ENCODE measurements around the gene POU2F2.

Gene POU2F2

DNA sequence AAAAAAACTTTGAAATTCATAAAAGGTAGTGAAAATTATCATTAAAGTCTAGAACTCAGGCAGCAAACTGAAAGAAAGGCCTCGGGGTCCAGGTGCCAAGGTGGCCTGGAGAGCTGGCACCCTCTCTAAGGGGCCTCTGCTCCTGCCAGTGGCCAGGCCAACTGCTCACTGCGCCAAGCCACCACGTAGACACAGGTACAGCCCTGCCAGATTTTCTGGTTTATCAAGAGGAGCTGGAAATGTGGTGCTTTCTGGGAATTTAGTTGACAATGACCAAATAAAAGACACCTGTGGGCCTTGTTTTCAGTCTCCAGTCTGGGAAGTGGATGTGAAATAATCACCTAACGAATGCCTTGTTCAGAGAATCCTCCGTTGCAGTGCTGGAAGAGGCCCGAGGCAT is 33.5 kb downstream of the POU2F2 start:
- DNase-seq = no peak

DNA sequence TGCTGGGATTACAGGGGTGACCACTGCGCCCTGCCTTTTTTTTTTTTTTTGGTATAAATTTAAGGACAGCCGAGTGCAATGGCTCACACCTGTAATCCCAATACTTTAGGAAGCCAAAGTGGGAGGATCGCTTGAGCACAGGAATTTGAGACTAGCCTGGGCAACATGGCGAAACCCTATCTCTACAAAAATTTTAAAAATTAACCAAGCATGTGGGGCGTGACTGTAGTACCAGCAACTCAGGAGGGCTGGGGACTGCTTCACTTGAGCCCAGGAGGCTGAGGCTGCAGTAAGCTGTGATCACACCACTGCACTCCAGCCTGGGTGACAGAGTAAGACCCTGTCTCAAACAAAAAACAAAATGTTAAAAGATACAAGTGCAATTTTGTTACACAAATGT is 34.8 kb downstream of the POU2F2 start:
- DNase-seq = no peak

DNA sequence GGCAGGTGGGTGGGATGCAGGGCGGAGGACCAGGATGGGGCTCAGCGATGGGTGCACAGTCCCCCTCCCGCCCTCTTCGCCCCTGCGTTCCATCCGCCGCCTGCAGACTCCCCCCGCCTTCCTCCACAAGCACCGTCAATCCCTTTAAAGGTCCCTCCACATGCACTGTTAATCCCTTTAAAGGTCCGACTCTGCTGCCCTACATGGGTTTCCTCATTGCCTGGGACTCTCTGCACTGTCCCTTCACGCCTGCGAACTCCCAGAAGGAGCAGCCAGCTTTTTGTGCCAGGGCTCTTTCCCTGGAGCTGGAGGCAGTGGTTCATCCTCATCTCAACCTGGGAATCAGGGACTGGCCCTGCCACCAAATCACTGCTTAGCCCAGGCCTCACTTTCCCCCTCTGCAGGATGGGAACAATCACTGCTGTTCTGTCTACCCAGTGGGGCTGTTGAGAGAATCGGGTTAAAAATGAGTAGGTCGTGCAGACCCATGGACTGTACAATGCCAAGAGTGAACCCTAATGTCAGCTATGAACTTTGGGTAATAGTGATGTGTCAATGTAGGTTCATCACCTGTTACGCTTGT is 35.9 kb downstream of the POU2F2 start:
- no peak for DNase-seq

DNA sequence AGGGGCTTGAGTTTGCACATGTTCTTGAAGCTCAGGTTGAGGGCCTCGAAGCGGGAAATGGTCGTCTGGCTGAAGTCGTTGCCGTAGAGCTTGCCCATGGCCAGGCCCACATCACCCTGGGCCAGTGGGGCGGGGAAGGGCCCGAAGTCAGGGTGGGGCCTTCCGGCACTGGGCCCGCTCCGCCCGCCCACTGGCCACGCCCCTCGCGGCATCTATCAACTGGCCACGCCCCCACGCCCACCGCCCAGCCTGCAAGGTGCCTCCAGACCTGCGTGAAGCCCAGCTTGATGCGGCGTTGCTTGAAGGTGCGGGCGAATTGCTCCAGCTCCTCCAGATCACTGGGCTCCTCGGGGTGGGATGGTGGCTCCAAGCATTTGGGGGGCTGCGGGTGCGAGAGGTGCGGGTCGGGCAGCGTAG is 36.4 kb downstream of the POU2F2 start:
- no peak for DNase-seq

DNA sequence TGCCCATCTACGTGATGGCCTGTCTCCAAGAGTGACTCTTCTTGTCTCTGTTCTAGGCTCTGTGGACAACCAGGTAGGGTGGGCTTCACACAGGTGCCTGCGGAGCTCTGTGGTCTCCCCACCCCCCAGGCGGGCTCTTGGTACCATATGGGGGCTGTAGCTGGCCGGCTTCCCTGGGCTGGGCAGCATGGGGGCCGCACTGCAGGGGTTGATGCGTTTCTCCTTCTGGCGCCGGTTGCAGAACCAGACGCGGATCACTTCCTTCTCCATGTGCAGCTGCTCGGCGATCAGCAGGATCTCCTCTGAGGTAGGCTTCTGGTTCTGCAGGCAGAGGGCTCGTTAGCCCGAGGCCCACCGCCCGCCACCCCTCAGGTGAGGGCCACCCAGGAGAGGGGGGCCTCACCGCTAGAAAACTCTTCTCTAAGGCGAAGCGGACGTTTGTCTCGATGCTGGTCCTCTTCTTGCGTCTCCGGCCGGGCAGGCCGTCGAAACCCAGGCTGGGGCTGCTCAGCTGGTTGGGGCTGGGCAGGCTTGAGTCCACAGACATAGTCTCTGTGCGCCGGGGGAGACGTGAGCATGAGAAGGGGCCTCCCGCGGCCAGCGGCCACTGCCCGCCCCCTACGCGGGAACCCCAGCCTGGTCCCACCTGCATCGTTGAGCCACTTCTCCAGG is 37.0 kb downstream of the POU2F2 start:
- no peak for DNase-seq

DNA sequence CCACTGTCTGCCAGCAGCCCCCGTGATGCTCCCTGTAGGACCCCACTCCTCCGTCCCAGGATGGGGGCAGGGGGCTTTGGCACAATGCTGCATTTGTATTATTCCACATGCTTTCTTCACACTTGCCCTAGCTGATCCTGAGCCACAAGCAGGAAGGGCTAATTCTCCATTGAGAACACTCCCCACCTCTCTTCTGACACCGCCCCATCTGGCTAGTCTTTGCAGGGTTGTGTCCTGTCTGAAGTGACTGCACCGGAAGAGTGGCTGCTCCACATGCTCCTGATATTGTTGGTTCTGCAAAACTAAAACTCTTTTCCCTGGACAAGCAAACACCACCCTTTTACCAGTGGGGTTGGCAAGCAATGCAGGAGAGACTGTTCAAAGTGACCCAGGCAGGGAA is 38.3 kb downstream of the POU2F2 start:
- DNase-seq = no peak

DNA sequence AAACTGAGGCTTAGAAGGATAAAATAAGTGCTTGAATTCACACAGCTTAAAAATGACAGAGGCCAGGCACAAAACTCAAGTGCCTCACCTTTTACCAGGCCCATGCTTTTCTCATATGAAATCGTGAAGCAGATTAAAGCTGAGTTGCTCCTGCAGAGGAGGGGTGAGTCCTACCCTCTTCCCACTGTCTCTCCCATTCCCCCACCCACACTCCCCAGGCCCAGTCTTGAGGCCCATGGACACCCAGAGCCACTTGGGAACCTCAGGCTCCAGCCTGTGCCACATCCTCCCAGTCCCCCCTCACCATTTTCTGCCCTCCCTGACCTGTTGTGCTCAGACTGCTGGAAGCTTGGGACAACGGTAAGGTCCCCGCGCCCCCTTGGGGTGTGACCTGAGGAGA is 38.7 kb downstream of the POU2F2 start:
- DNase-seq = no peak

DNA sequence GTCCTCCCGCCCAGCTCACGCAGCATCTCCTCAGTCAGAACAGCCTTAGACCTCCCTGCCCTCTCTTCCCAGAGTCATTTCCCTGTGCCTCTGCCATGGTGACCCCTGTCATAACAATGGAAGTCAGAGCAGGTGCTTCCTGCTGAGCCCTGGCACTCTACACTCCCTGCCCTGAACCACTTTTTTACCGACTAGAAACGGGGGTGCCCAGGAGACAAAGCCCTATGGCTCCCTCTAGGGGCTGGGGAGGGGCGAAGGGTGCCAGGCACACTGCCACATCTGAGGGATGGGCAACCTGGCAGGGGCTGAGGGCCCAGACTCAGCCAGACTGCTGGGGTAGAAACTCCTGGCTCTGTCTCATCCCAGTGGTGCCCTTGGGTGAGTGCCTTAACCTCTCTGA is 39.9 kb downstream of the POU2F2 start:
- no peak for DNase-seq

DNA sequence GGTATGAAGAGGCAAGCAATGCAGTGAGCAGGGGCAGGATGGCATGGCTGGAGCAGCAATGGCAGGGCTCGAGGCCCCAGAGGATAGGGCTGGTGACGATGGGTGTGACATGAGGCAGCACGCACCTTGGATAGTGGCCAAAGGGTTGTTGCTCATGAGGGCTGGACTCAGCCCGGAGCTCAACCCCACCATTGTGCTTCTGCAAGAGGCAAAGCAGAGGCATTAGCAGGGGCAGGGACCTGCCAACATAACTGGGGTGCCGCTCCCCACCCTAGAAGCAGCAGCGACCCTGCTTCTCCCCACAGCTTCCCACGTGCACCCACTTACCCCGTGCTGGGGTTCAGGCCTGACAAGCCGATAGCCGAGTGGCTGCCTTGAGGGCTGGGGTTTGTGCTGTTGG is 40.5 kb downstream of the POU2F2 start:
- DNase-seq = no peak

DNA sequence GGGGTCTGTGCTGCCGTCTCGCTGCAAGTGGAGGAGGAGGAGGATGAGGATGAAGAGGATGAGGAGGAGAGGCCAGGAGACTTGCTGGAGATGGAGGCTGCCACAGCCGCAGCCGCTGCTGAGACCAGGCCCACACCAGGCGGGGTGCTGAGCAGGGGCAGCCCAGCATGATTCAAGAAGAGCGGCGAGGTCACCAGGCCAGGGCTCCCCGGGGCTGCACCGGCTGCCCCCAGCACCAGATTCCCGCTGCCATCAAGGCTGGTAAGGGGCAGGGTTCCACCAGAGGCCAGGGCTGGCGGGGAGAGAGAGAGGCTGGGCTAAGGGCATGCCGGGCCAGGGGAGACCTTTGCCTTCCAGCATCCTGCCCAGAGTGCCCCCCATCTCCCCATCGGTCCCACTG is 40.9 kb downstream of the POU2F2 start:
- no peak for DNase-seq

DNA sequence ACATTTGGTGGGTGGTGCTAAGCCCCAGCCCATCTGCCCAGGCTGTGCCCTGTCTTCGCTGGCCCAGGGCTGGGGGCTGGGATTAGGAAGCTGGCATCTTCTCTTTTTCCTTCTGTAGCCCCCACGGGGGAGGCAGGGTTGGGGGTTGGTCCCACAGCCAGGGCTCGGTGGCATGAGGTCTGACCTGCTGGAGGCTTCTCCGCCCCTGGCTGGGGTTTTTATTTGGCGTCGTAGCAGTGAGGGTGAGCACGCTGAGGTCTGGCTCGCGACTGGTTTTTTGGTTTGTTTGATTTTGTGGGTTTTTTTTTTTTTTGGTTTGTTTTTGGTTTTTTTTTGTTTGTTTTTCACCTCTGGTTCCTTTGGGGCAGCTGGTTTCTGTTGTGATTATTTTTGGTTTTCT is 41.6 kb downstream of the POU2F2 start:
- DNase-seq = no peak

DNA sequence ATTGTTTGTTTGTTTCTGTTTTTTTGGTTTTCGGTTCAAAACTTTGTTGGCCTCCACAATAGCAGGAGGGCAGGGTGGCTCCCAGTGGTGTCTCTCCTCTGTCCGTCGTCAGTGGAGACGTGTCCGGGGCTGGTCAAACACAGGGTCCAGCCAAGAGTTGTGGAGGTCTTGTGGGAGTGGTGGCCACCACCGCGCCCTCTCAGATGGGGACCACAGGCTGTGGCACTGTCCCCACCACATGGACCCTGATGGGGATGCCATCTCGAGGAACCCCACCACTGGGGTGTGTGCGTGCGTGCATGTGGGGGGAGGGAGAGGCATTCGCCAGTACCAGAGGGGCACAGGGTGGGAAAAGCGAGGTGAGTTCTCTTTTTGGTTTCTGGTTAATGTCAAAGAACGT is 42.5 kb downstream of the POU2F2 start:
- DNase-seq = no peak

DNA sequence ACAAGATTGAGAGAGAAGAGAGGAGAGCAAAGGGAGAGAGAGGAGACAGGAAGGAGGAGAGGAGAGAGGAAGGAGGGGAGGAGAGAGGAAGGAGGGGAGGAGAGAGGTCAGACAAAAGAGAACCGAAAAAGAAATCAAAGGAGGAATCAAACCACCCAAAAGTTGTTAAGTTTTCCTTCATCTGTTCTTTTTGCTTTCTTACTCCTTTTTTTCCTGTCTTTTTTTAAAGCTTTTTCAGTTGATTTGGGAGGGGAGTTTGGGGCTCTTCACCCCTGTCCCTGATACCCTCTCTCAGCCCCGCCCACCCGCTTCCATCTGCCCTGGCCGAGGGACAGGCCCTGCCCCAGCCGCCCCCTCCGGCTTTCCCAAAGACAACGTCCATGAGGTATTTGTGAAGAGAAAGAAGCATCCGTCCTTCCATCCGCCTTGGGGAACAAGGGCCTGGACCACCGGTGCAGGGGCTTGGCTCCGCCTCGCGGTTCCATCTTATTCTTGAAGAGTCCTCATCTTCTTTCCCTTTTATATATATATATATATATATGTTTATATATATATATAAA is 43.0 kb downstream of the POU2F2 start:
- no peak for DNase-seq

DNA sequence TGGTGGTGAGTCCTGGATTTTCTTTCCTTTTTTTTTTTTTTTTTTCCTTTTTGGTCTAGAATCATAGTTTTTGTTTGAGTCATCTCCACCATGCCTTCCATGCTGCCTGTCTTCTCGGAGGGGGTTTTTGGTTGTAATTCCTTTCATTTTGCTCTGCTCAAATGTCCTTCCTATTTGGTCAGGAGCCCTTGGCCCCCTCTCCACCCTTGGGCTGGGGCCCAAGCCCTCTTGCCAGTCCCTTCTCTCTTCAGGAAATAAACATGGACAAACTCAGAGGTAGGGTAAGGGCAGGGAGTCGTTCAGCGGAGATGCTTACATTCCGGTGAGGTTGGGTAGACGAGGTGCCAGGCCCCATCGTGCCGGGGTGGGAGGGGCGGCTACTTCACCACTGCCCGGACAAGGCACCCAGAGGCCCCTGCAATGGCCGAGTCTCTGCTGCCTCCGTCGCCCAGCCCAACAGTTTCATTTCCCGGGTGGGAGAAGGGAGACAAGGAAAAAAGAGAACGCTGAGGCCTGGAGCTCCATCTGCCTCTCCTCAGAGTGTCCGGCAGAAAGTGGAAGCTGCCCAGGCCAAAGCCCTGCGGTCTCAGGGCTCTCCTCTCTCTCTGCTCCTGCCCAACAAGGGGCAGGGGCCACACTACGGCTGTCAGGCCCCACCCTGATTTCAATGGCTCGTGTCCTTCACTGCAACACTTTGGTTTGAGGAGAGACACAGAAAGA is 43.6 kb downstream of the POU2F2 start:
- DNase-seq = no peak

DNA sequence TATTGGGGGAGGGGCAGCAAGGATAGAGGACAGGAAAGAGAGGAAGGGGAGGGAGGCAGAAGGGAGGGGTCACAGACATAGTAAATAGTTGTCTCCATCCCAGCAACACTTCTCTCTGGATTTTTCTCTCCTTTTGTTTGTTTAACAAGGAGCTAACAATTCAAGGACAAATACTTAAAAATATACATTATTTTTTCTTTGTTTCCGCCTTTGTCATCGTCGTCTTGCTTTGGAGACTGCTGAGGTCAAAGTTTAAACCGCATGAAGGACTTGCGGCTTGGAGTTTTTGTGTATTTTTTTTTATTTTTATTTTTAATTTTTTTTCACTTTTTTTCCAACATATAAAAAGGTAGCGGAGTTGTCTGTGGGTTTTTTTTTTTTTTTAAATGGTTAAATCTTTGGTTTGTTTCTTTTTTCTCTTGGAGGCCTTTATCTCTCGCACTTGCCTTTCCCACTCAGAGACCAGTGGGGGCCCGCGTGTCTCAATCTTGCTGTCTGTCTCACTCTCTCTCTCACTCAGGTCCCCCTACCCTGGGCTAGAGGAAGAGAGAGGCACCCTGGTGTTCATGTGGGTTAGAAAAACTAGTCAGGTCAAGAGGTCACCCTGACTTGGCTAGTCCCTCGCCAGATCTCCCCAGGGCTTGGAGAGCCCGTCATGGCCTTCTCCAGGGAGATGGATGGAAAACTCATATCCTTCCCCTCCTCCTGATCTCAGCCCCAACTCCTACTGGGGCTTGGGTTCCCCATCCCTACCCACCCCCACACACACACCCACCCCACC is 45.3 kb downstream of the POU2F2 start:
- DNase-seq = no peak

DNA sequence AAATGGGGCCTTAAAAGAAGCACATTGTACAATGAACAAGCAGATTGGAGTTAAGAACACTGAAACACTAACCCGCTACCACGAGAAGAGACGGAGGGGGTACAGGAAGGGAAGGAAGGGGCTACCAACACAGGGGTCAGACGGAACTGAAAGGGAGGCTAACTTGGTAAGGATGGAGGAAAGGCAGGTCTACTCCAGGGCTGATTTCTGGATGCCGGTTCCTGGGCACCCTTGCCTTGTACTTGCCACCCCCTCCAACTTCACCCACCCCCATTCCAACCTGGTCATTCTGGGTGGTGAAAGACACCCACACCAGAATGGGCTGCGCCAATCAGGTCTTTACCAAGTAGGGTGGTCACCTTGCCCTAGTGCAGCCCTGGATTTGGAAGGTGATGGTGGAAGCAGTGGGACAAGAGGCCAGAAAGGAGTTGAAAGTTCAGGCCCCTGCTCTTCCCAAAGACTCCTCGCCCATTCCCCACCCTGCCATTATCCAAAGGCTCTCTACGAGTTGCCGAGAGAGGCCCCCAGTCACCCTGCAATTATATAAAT is 46.0 kb downstream of the POU2F2 start:
- no peak for DNase-seq

DNA sequence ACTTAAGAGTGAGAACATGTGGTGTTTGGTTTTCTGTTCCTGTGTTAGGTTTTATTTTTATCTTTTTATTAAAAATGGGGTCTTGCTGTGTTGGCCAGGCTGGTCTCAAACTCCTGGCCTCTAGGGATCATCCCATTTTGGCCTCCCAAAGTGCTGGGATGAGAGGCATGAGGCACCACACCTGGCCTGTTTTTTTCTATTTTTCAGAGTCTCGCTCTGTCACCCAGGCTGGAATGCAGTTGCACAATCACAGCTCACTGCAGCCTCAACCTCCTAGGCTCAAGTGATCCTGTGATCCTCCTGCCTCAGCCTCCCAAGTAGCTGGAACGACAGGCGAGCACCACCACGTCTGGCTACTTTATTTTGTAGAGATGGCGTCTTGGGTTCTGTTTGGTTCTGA is 48.7 kb downstream of the POU2F2 start:
- no peak for DNase-seq

DNA sequence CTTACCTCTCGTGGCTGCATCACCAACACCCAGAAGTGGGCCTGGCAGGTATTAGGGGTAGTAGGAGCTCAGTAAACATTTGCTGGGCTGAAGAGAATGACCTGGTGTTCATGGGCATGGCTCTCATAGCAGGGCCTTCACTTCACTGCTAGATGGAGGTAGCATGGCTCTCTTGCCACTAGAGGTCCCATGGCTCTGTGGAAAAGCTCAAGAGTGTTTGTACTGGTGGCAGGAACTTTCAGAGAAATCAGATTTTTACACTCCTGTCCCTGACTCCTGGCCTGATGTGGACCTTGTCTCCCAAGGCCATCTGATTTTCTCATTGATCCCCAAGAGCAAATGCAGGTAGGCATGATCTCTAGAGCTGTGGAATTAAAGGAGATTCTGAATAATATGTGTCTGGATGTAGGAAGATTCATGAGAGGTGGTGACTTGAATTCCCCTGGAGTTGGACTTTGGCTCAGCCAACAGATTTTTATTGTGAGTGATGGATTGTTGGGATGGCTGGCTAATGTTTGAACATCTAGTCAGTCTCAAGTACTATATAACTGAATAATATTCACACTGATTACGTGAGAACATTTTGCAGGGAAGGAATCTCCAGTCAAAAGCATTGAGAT is 50.6 kb downstream of the POU2F2 start:
- no peak for DNase-seq

DNA sequence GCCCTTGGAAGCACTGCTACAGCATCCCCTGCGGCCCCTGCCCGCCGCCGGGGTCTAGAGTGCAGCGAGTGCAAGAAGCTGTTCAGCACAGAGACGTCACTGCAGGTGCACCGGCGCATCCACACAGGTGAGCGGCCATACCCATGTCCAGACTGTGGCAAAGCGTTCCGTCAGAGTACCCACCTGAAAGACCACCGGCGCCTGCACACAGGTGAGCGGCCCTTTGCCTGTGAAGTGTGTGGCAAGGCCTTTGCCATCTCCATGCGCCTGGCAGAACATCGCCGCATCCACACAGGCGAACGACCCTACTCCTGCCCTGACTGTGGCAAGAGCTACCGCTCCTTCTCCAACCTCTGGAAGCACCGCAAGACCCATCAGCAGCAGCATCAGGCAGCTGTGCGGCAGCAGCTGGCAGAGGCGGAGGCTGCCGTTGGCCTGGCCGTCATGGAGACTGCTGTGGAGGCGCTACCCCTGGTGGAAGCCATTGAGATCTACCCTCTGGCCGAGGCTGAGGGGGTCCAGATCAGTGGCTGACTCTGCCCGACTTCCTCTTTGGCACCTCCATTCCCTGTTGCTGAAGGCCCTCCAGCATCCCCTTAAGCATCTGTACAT is 51.4 kb downstream of the POU2F2 start:
- no peak for DNase-seq

DNA sequence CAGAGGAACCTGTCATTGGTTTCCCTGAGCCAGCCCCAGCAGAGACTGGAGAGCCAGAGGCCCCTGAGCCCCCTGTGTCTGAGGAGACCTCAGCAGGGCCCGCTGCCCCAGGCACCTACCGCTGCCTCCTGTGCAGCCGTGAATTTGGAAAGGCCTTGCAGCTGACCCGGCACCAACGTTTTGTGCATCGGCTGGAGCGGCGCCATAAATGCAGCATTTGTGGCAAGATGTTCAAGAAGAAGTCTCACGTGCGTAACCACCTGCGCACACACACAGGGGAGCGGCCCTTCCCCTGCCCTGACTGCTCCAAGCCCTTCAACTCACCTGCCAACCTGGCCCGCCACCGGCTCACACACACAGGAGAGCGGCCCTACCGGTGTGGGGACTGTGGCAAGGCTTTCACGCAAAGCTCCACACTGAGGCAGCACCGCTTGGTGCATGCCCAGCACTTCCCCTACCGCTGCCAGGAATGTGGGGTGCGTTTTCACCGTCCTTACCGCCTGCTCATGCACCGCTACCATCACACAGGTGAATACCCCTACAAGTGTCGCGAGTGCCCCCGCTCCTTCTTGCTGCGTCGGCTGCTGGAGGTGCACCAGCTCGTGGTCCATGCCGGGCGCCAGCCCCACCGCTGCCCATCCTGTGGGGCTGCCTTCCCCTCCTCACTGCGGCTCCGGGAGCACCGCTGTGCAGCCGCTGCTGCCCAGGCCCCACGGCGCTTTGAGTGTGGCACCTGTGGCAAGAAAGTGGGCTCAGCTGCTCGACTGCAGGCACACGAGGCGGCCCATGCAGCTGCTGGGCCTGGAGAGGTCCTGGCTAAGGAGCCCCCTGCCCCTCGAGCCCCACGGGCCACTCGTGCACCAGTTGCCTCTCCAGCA is 52.1 kb downstream of the POU2F2 start:
- DNase-seq = no peak

DNA sequence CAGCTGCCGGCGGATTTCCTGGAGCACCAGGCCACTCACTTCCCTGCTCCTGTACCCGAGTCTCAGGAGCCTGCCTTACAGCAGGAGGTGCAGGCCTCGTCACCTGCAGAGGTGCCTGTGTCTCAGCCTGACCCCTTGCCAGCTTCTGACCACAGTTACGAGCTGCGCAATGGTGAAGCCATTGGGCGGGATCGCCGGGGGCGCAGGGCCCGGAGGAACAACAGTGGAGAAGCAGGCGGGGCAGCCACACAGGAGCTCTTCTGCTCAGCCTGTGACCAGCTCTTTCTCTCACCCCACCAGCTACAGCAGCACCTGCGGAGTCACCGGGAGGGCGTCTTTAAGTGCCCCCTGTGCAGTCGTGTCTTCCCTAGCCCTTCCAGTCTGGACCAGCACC is 53.0 kb downstream of the POU2F2 start:
- no peak for DNase-seq

All from 8988T (cell line).